Stimulated activated CD8-positive, alpha-beta memory T cell treated with anti-CD3 and anti-CD28 coated beads, Interleukin-4, amount 100 ng/mL, for 24 hours (primary cell): ENCODE results near the gene RHBDF1.

Experiments used
- DNase-seq: peaks from one replicate; pipeline ENCODE4 v3.0.0-alpha.2; 2020; ENCODE audit warnings: low read depth

The RHBDF1 gene, protein sequence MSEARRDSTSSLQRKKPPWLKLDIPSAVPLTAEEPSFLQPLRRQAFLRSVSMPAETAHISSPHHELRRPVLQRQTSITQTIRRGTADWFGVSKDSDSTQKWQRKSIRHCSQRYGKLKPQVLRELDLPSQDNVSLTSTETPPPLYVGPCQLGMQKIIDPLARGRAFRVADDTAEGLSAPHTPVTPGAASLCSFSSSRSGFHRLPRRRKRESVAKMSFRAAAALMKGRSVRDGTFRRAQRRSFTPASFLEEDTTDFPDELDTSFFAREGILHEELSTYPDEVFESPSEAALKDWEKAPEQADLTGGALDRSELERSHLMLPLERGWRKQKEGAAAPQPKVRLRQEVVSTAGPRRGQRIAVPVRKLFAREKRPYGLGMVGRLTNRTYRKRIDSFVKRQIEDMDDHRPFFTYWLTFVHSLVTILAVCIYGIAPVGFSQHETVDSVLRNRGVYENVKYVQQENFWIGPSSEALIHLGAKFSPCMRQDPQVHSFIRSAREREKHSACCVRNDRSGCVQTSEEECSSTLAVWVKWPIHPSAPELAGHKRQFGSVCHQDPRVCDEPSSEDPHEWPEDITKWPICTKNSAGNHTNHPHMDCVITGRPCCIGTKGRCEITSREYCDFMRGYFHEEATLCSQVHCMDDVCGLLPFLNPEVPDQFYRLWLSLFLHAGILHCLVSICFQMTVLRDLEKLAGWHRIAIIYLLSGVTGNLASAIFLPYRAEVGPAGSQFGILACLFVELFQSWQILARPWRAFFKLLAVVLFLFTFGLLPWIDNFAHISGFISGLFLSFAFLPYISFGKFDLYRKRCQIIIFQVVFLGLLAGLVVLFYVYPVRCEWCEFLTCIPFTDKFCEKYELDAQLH

DNA sequence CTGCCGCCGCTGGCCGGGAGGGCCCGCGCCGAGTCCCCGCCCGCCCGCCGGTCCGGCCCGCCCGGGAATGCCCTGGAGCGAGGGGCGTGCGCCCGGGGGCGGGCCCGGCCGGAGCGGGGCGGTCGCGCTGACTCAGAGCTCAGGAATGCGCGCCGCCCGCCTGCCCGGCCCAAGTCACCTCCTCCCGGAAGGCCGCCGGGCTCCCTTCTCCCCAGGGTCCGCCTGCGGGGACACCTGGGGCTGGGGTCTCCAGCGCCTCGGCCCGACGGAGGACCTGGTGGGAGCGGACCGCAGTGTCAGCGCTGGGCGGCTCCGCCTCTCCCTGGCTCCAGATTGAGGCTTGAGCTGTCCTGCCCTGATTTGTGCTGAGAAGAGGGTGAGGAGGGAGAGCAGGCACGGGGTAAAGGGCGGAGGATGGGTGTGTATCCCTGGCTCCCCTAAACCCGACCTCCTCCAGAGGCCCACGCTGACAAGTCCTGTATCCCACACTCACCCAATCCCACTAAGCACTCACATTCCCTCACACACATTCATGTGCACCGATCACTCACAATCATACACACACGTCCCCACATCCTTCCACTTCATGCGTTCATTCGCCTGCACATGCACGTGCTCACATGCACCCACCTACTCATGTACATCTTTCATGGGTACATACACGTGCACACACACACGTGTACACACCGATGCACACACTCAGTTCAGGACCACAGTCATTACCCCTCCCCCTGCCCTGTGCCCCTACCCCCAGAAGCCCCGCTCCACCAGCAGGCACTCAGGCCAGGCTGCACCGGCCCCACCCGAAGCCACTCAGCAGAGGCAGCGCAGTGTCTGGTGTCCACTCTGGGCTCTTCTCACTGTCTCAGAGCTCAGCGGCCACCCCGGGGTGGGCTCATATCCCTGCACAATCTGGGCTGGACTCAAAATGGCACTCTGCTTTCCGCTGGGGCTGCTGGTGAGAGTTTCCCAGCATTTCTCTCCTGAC is at the start of gene RHBDF1:
RHBDF1 (minus strand) TSS at position 71 of the 988 bp plus-strand sequence. CDS start 7,616 bp downstream, outside the sequence.
- no peak for DNase-seq

DNA sequence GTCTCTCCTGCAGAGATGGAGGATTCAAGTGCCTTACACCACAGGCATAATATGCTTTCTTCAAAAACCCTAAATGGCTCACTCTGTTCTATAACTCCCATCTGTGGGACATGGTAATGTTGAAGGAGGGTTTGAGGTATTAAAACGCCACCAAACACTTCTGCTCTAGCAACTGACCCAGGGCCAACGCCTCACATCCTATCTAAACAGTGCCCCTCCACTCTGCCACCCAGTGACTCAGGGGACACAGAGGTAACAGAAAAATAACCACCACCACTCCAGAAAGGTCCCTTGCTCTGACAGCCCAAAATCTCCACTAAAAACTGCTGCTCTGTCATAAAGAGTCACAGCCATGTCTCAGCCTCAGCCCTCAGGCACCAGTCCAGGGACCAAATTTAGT is 48.3 kb upstream of the RHBDF1 start:
- no peak for DNase-seq

GRCh38 chr16:119835-120491 is 47.5 kb upstream of the RHBDF1 start:
- no peak for DNase-seq

GRCh38 chr16:119295-119694 is 46.9 kb upstream of the RHBDF1 start:
- DNase-seq = no peak

DNA sequence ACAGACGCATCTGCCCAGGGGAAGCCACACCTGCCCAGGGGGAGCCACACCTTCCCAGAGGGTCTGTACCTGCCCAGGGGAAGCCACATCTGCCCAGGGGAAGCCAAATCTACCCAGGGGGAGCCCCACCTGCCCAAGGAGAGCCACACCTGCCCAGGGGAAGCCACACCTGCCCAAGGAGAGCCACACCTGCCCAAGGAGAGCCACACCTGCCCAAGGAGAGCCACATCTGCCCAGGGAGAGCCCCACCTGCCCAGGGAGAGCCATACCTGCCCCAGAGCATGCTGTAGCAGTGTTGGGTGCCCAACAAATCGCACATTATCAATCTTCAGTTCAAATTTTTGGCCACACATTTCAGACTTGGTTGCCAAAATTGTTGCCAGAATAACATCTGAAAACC is 46.4 kb upstream of the RHBDF1 start:
- DNase-seq = no peak

DNA sequence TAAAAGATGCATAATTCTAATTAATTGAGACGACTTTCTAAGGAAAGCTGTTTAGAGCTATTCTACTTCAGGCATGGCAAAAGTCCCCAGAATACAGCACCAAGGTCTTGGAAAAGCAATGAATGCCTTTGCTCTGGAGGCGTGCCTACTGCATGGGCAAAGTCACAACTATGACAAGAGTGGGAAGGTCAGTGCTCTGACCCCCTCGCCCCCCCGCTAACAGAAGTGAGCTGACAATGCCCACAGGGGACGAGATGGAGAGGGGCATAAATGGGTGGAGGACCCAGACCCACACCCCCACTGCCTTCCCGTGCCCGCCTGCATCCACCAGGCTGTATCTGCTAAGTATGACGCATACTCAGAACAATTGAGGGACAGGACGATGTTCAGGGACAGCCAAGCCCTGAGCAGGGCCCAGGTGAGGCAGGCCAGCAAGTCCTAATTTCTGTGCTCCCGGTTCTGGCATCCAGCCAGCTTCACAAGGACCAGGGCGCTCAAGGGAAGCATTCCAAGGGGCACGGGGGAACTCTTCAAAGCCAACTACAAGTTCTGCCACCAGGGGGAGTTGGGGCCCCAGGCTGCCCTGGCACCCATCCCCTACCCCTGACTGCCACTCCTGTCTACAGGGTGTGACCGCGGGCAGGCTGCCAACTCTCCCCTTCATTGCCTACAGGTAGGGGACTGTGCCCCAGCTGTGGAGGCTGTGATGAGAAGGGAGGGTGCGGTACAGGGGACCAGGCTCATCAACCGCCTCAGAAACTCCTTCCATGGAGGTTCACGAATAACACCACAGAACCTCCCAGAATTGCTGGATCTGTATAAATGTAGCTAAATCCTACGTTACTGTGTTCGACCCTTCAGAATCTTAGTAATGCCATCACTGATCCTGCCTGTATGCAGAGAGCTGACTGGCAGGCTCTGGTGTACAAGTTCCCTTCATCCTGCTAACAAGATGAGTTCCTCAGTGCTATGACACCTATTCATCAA is 45.2 kb upstream of the RHBDF1 start:
- peak; percentile 47 for DNase-seq

DNA sequence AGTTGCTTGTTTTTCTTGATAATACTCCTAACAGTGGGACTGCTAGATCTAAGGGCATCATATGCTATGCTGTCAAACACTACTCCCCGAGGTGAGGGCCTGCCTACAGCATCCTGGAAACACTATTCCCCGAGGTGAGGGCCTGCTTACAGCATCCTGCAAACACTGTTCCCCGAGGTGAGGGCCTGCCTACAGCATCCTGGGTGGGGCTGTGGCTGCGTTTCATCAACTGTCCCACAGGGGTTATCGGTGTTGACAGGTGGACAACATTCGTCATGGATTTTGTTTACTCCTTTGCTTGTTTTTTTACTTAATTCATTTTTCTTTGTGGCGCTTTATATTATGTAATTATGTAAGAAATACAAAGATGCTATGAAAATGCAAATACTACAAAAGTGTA is 43.6 kb upstream of the RHBDF1 start:
- no peak for DNase-seq

DNA sequence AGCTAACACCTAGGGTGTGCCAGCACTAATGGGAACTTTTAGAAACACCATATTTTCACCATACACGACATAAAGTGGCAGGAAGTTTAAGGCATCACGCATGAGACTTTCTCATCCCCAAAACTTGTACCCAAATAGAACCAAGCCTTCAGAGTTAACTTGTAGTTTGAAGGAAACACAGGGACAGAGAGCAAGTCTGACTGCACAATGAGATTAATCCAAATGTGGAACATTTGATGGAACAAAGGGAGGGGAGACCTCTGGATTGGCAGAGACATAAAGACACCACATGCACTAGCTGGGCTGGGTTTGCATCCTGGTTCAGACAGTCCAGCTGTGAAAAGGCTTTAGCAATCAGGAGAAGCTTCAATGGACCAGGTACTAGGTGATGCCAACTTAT is 41.9 kb upstream of the RHBDF1 start:
- no peak for DNase-seq

GRCh38 chr16:112153-112840 is 39.9 kb upstream of the RHBDF1 start:
- no peak for DNase-seq

GRCh38 chr16:106623-107324 is 34.3 kb upstream of the RHBDF1 start:
- DNase-seq = no peak

DNA sequence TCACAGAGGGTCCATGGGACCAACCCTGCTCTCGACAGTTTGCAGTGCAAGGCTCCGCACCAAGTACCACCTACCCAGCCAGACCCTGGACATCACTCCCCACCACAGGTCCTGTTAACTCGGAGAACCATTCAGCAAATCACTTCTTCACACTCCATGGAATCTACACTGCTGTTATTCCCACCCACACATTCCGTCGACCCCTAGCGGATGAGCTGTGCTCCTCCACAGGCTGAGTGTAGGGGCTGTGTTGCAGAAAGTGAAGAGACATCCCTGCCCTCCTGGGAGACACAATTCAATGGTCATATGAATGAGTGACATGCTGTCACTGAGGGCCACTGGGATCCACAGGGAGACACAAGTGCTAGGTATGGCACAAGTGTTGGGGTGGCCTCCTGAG is 33.1 kb upstream of the RHBDF1 start:
- no peak for DNase-seq

- DNase-seq = no peak
Observed at GRCh38 chr16:104928-105327, 32.5 kb upstream of the RHBDF1 start.

DNA sequence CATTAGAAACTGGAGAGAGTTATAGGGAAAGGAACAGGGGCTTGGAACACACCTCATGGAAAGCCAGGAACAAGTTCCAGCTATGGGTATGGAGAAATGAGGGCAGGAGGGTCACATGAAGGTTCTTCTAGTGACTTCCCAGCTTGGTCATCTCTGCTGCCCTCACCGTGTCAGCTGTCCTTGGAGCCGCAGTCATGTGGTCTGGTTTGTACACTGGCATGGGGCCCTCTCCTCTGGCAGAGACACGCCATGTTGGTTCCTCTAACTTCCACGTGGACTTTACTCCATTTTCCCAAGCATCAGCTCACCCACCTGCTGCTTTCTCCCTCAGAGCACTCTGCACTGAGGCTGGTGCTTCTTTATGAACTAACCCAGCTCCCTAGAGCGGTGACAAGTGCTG is 31.9 kb upstream of the RHBDF1 start:
- no peak for DNase-seq

GRCh38 chr16:102060-102855 is 29.8 kb upstream of the RHBDF1 start:
- DNase-seq = no peak

- DNase-seq = no peak
Observed at GRCh38 chr16:101586-101985, 29.2 kb upstream of the RHBDF1 start.

GRCh38 chr16:100989-101388 is 28.6 kb upstream of the RHBDF1 start:
- no peak for DNase-seq

GRCh38 chr16:97822-98221 is 25.4 kb upstream of the RHBDF1 start:
- DNase-seq = no peak

DNA sequence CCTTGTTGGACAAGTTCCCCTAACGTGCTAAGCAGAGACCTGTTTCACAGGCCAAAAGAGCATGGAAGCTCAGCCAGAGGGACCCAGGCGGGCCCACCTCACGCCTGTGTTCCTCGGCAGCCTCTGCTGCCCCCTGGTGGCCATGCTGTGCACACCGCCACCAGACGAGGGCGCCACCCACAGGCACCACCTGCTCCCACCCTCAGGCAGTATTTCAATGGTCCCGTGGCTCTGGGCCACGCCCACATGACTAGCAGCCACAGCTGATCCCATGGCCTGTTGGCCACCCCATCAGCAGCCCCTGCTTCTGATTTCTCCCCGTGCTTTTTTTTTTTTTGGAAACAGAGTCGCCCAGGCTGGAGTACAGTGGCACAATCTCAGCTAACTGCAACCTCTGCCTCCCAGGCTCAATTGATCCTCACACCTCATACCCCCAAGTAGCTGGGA is 24.5 kb upstream of the RHBDF1 start:
- peak; percentile 84 for DNase-seq
